ENCODE results near the gene MRTFA. TPM values are rescaled to one million over a fixed set of nuclear protein-coding genes. Genes with fewer than 3 reads are reported as not detected.

MRTFA gene
- polyA plus RNA-seq, 2 of the 4 experiments (the other 2 are of a cell fraction): 6.8 to 48.3 TPM

- TF ChIP-seq HOXA7 (CRISPR knock-in tag; IDR thresholded peaks at IDR 0.05) (no peak), EHF (CRISPR knock-in tag; IDR thresholded peaks at IDR 0.05) (no peak), HMGXB4 (CRISPR knock-in tag; IDR thresholded peaks at IDR 0.05; ENCODE audit: borderline replicate concordance) (no peak), HDAC2 (IDR thresholded peaks at IDR 0.05) (no peak), MAX (IDR thresholded peaks at IDR 0.05) (no peak), ZFP36 (IDR thresholded peaks at IDR 0.05; ENCODE audit: borderline replicate concordance, partially characterized antibody) (no peak), RAD21 (conservative IDR thresholded peaks at IDR 0.05 in 1 of 2, IDR thresholded peaks at IDR 0.05 in 1 of 2) (no peak), MAFK (IDR thresholded peaks at IDR 0.05; ENCODE audit: partially characterized antibody) (no peak), TP53 (CRISPR knock-in tag; IDR thresholded peaks at IDR 0.05) (no peak), CEBPB (IDR thresholded peaks at IDR 0.05) (no peak), POLR2AphosphoS2 (conservative IDR thresholded peaks at IDR 0.05; ENCODE audit: low read length) (no peak)
- TF ChIP-seq, protein P1, sequence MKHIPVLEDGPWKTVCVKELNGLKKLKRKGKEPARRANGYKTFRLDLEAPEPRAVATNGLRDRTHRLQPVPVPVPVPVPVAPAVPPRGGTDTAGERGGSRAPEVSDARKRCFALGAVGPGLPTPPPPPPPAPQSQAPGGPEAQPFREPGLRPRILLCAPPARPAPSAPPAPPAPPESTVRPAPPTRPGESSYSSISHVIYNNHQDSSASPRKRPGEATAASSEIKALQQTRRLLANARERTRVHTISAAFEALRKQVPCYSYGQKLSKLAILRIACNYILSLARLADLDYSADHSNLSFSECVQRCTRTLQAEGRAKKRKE (CRISPR knock-in tag; IDR thresholded peaks at IDR 0.05; ENCODE audit: low read depth): no peak
- TF ChIP-seq, protein P2, sequence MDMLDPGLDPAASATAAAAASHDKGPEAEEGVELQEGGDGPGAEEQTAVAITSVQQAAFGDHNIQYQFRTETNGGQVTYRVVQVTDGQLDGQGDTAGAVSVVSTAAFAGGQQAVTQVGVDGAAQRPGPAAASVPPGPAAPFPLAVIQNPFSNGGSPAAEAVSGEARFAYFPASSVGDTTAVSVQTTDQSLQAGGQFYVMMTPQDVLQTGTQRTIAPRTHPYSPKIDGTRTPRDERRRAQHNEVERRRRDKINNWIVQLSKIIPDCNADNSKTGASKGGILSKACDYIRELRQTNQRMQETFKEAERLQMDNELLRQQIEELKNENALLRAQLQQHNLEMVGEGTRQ (IDR thresholded peaks at IDR 0.05): no peak
- no peak for FAIRE-seq
- H3K4me3 ChIP-seq: peak overlapping the region; percentile 67
- POLR2A ChIA-PET: interaction anchor here (1.0 to 1.9 kb wide), 6 partner anchors 10 to 139 kb away, joined by 5 to 11 read pairs (median 6); no protein-coding TSS in a partner anchor
- peaks cover 38% of the 10 kb centered on the region for H3K4me1 ChIP-seq
- 54% methylated on average over 42 of the region's 46 CpGs for WGBS (ENCODE audit: missing lambda C conversion rate)
- peak overlapping the region; percentile 99 for H3K4me2 ChIP-seq
- peak overlapping the region; percentile 94 to 97 for H3K27ac ChIP-seq
- peak; percentile 12 to 25; a peak in 5 of 6 replicates for ATAC-seq
- no peaks in the 10 kb centered on the region for H3K9me3 ChIP-seq
- DNase-seq (ENCODE audit: low read depth in 1 of 2, low spot score in 1 of 2): no peak
- CTCF ChIA-PET: interaction anchor here (0.9 to 3.8 kb wide), 4 partner anchors 9 to 201 kb away, joined by 3 to 12 read pairs (median 4); no protein-coding TSS in a partner anchor
These were observed 948 bp upstream of the MRTFA start for GRCh38 chr22:40637183-40638150.

- FAIRE-seq (no peak), ATAC-seq (peak; percentile 41 to 48), DNase-seq (ENCODE audit: low read depth in 1 of 2, low spot score in 1 of 2) (no peak)
- Histone ChIP-seq H3K9me3 (no peaks in the 10 kb centered on the region), H3K4me3 (peak overlapping the region; percentile 98), H3K4me2 (peak overlapping the region; percentile 86), H3K27ac (peak overlapping the region; percentile 89 to 97), H3K4me1 (peaks cover 51% of the 10 kb centered on the region)
- ChIA-PET POLR2A (interaction anchor here (1.2 to 1.9 kb wide), 2 partner anchors 16 to 138 kb away, joined by 6 to 7 read pairs; no protein-coding TSS in a partner anchor), CTCF (interaction anchor here (0.8 to 3.8 kb wide), 4 partner anchors 10 to 111 kb away, joined by 3 to 12 read pairs (median 6); no protein-coding TSS in a partner anchor)
- TF ChIP-seq RNF2 (IDR thresholded peaks at IDR 0.05; ENCODE audit: borderline replicate concordance, low read depth): no peak
- no peak for TF ChIP-seq GATA3 (IDR thresholded peaks at IDR 0.05; ENCODE audit: borderline replicate concordance)
- TF ChIP-seq, protein P3, sequence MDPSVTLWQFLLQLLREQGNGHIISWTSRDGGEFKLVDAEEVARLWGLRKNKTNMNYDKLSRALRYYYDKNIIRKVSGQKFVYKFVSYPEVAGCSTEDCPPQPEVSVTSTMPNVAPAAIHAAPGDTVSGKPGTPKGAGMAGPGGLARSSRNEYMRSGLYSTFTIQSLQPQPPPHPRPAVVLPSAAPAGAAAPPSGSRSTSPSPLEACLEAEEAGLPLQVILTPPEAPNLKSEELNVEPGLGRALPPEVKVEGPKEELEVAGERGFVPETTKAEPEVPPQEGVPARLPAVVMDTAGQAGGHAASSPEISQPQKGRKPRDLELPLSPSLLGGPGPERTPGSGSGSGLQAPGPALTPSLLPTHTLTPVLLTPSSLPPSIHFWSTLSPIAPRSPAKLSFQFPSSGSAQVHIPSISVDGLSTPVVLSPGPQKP (IDR thresholded peaks at IDR 0.05; ENCODE audit: low read depth, low read length): no peak
- 0% methylated on average over 1 of the region's 31 CpGs for WGBS (ENCODE audit: missing lambda C conversion rate)
These were observed 559 bp downstream of the MRTFA start for GRCh38 chr22:40635940-40636379.

Measured in A549 (cell line).